Occipital lobe (tissue), 2 donors: ENCODE measurements around the gene TMEM63A. TPM values are rescaled to one million over a fixed set of nuclear protein-coding genes. Genes with fewer than 3 reads are reported as not detected.
"Not testable (repeated sequence)": the region's sequence is repeated elsewhere in the genome, so short reads cannot be mapped to it uniquely, and the experiment has no call there.

ENCODE experiments used
- DNase-seq: peaks from one replicate; lab custom pipeline; 2025; lab: John Stamatoyannopoulos, UW
- total RNA-seq: library from RNA; depleted of rRNA; stranded (reverse); fragments of >200 nt; gene quantifications from one replicate; pipeline ENCODE4 v1.2.3, GENCODE V29; 2014

Gene TMEM63A
- total RNA-seq, 1 donor from 2014 or later, result 1.1 TPM

DNA sequence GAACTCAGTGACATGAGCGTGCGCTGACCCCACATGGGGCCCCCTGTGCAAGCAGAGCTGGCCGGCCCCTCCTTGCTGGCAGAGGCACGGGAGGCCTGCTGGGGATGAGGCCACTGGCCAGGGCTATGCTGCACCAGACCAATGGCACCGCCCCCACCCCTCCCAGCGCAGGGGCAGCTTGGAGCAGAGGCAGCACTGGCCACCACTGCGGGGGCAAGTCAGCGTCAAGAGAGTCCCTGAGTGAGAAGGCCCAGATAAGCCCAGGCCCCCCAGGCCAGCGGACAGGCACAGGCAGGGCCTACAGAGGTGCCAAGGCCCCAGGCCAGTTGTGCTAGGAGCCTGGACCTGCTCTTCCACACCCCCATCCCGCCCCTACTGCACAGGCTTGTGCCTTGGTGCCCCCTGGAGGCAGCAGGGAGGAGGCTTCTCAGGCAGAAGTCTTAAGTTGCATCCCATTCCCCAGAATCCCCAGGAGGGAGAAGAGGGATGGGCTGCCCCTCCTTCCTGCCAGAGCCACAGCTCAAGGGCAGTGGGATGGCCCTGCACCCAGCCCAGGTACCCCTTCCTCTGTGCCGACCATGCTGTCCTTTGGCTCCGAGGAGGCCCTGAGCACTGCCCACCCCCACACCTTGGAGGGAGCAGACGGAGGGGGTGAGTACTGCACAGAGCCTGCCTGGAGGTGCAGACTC lies 36.5 kb downstream of the TMEM63A start:
- DNase-seq, result peak; percentile 20

DNA sequence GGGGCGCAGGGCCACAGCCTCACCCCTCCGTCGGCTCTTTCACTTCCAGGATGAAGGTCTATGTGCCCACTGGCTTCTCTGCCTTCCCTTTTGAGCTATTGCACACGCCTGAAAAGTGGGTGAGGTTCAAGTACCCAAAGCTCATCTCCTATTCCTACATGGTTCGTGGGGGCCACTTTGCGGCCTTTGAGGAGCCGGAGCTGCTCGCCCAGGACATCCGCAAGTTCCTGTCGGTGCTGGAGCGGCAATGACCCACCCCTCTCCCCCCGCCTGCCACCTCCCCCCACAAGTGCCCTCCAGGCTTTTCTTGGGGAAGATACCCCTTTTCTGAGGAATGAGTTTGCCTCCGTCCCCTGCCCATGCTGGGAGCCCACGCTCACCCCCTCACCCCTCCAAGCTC lies 37.1 kb downstream of the TMEM63A start:
- DNase-seq, result no peak

DNA sequence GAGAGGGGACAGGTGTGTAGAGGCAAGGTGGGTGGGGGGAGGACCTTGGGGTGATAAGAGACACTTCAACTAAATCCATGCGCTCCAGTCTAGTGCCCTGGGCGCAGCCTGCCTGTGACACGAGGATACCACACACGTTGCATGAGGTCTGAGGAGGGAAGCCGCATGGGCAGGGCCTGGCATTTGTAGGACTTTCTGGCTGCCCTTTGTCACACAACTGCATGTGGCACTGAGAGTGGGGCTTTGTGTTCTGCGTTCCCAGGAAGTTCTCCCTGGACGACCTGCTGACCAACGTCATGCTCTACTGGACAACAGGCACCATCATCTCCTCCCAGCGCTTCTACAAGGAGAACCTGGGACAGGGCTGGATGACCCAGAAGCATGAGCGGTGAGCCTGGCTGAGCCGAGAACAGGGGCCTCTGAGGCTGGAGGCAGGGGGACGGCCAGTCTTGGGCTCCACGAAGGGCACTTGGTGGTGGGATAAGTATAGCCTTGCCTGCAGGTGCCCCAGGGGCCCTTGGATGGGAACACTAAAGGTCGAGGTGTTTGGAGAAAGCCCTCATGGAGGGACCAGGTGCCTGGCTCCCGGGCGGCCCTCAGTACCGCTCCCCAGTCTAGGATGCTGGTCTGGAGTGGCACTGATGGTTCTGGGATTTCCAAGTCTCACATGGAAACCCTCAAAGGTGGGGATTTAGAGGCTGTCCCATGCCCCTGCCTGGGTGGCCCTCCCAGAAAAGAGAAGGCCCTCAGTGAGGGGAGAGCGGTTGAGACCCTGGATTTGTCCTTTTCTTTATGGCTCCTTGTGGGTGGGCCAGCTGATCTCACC lies 37.7 kb downstream of the TMEM63A start:
- DNase-seq, result no peak

DNA sequence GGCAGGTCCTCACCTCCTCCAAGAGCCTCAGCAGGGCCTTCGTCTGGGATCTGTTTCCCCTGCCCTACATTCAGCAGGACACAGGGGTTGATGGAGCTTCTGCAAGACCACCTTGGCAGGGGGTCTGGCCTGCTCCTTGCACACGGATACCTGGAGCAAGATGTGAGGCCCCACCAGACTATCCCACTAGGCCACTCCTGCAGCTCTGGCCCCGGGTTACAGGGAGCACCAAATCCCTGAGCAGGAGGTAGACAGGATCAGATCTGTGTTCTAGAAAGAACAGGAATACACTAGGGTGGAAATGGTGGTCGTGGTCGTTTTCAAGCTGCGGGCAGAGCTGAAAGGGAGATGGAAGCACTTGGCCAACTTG lies 38.8 kb downstream of the TMEM63A start:
- no peak for DNase-seq

DNA sequence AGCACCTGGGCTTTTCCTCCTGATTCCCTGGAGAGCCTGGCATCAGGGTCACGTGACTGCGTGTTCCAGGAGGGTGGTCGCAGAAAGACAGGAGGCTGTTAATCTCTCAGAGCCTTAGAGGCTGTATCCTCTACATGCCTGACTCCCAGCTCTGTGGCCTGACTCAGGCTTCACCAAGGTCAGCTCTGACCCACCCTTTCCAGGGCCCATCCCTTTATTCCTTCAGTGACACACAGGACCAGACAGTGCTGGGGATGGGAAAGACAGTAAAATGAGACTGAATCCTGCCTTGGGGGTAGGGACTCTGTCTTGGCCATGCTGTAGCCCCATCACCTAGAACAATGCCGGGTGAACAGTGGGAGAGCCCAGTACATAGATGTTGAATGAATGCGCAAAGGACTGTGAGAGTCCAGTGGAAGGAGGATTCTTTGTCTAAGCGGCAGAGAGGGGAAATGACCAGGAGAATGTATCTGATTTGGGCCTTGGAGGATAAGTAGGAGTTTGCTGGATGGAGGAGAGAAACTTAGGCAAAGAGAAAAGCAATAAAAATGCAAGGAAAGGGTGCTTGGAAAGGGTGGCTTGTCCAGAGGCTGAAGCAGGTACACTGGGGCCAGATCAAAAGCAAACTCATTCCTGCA lies 39.3 kb downstream of the TMEM63A start:
- no peak for DNase-seq

DNA sequence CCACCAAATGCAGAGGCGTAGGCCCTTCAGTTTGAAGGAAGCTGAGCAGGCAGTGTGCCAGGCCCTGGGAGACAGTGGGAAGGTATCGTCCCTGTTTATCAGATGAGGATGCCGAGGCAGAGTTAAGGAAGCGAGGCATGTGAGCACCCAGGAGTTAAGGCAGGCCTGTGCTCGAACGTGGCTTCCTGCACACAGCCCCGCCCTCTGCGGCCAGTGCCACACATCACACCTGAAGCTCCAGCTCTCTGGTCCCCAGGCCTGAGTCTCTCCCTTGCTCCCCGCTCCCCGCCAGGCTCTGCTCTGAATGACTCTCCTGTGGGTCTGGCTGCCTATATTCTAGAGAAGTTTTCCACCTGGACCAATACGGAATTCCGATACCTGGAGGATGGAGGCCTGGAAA lies 40.1 kb downstream of the TMEM63A start:
- no peak for DNase-seq

DNA sequence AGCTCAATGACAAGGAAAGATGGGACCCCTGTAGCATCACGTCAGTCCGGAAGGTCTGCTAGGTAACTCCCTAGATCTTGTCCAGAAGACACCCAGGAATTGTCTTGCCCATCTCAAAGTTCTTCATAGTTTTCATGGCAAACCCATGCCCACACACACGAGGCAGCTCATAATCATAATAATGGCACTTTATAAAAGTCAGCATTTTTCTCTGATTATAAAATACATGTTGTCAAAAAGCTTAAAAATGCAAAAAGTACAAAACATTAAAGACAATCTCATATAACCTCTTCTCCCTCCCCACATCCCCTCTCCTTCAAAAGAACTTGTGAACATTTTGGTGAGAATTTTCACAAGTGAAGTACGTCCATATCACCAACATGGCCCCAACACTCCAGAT lies 41.5 kb downstream of the TMEM63A start:
- DNase-seq, result no peak

DNA sequence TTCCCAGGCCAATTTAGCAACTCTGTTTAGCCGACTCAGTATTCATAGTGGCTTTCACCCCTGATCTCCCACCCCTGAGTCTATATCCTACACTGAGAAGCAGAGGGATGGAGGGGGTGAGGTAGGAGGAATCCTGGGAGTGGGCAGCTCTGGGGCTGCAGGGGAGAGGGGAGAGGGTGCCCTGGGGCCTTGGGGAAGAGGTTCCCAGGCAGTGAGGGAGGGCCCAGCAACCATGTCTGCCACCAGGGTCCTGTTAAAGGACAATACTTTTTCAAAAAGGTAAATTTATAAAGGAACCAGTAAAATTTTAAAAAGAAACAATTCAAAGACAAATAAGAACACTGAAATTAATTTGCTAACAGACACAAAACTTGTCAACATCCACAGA lies 42.0 kb downstream of the TMEM63A start:
- DNase-seq, result no peak

DNA sequence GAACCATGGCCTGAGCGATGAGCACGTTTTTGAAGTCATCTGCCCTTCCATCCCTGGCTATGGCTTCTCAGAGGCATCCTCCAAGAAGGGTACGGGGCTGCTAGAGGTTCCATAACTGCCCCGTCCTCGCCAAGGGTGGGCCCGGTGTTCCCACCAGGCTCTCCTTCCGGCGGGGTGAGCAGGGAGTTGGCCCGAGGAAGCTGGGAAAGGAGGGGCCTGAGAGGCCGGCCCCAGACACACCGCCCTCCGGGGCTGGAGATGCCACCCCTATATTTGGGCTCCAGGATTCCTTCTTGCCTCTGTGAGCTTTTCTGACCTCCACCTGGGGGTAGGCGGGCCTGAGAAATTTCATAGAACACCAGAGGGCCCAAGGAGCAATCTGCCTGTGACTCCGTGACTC lies 43.4 kb downstream of the TMEM63A start:
- no peak for DNase-seq

DNA sequence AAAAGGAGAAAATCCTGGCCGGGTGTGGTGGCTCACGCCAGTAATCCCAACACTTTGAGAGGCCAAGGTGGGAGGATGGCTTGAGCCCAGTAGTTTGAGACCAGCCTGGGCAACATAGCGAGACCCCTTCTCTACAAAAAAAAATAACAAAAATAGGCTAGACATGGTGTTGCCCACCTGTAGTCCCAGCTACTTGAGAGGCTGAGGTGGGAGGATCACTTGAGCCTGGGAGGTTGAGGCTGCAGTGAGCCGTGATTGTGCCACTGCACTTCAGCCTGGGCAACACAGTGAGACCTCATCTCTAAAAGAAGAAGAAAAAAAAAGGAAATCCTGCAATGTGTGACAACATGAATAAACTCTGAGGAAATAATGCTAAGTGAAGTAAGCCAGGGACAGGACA lies 45.9 kb downstream of the TMEM63A start:
- DNase-seq, result not testable (repeated sequence)

DNA sequence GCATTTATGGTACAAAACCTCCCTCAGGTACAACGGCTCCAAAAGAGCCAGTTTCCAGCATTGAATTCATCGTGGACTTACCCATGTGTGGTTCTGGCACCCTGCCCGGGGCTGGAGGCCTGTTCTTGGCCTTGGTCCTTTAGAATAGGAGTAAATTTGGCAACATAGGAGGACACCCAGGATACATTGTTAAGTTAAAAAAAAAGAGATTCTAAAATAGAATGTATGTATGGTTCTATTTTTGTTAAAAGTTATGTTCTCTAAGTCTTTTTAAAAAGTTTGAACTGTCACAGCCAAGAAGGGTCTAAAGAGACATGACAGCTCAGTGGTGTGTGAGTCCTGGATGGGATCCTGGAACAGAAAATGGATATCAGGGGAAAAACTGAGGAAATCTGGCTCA lies 46.3 kb downstream of the TMEM63A start:
- no peak for DNase-seq

DNA sequence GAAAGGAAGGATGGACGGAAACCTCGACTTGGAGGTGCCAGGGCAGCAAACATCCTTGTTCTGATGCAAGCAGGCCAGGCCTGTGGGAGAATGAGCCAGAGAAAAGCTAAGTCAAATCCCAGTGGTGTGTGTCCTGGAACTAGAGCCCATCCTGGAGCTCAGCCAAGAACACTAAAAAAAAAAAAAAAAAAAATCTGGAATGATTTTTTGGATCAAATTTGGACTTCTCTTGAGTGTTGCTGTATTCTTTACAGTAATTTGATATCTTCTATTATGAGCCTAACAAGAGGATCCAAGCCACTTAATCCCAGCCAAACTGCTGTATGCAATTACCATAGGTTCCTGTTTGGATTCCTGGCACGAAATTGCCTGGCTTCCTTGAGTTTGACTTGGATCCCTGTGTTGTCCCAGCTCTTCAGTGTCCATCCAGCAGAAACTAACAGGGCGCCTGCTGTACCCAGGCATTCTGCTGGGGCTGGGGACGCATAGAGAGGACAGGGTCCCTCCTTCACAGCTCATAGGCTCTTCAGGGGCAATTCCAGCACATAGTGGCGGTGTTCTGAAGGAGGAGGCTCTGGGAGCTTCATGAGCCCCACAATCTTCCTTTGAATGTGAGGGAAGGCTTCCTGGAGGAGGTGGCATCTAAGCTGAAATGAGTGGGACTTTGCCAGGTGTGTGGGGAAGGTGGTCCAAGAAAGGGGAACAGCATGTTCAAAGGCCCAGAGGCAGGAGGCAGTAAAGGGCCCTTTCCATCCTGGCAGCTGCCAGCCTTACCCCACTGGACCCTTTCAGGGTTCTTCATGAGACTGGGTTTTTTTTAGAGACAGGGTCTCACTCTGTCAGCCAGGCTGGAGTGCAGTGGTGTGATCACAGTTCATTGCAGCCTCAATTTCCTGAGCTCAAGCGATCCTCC lies 47.5 kb downstream of the TMEM63A start:
- DNase-seq, result no peak

DNA sequence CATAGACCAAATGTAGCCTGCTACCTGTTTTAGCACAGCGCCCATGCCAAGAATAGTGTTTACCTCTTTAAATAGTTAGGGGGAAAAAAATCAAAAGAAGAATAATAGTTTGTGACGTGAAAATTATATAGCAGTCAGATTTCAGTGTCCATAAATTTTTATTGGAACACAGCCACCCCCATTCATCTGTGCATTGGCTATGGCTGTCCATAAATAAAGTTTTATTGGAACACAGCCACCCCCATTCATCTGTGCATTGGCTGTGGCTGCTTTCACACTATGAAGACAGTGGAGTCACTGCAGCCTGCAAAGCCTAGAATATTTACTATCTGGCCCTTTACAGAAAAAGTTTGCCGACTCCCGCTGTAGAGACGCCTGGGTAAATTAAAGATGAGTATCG lies 51.3 kb downstream of the TMEM63A start:
- DNase-seq, result no peak

DNA sequence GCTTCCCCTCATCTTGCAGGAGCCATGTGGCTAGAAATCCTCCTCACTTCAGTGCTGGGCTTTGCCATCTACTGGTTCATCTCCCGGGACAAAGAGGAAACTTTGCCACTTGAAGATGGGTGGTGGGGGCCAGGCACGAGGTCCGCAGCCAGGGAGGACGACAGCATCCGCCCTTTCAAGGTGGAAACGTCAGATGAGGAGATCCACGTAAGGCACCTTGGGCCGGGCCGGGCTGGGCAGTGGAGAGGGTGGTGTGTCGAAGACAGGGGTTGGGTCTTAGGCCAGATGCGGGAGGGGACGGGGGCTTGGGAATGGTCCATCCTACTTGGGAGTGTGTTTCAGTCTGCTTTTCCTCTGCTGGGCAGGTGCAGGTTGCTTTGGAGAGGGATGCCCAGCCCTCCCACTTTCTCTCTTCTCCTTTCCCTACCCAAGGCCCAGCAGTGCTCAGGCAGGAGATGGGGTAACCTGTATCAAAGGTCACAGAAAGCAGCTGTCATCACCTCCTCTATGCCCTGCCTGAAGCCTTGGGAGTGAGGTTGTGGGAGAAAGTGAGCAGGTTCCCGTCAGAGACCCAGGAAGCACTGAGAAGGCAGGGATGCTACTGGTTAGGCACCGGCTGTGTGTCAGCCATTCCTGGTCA lies 53.4 kb downstream of the TMEM63A start:
- DNase-seq, result no peak

DNA sequence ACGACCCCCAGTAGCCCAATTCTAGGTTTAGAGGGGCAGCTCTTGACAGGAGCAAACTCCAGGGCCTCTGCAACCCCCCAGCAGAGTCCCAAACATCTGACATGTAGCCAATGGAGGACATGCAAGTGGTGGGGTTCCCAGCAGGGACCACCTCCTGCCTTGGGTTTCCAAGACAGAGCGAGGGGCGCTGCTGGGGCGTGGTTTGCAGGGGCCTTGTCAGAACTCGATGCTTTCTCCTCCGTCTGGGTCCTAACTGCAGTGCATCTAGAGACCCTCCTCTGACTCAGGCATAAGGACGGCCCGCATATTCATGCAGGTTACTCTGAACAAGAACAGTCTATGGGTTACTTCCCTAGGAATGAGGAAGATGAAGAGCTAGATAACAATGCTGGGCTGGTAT lies 55.1 kb downstream of the TMEM63A start:
- DNase-seq, result no peak

DNA sequence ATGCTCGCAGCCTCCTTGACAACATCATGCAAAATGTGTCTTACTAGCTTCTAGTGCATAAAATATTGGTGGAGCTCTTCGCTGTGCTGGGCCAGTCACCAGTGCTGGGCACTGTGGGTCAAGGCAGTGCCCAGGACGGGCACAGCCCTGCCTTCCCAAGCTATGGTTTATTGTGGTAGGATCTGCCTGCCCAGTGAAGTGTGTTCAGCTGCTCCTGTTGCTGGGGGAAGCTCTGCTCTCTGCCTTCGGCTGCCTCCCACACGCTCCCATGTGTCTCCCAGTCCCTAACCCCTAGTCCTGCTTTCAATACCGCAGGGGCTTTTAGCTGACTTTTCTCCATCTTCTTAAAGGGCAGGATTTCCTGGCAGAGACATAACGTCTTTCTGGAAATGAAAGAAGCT lies 56.6 kb downstream of the TMEM63A start:
- DNase-seq, result no peak

DNA sequence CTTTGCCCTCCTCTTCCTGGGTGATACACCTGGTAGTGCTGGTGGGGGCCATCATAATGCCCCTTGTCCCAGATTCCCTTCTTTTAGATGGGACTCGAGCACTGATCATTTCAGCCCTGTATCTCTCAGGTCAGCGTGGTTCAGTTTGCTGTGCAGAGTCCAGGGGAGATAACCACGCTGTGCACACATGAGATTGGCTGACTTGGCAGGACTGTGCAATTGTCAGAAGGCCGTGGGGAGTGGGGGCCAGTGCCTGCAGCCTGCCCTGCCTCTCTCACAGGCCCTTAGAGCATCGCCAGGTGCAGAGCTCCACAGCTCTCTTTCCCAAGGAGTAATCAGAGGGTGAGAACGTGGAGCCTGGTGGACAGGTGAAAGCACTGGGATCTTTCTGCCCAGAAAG lies 57.1 kb downstream of the TMEM63A start:
- DNase-seq, result no peak

DNA sequence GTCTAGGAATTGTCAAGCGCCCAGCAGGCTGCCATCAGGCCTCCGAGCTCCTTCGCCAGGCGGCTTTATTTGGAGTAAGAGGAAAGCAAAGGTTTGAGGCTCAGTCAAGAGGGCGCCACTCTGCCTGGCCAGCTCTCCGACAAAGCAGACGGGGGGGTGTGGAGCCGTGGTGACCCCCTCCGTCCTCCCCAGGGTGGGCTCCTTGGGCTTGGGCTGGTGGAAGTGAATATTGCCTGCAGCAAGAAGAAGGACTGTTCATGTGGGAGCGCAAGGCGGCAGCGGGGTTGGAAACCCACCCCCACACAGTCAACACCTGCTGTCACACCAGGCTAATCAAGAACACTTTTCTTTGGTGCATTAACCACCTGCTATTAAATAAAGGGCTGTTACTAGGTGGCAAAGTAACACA lies 57.6 kb downstream of the TMEM63A start:
- DNase-seq, result no peak

DNA sequence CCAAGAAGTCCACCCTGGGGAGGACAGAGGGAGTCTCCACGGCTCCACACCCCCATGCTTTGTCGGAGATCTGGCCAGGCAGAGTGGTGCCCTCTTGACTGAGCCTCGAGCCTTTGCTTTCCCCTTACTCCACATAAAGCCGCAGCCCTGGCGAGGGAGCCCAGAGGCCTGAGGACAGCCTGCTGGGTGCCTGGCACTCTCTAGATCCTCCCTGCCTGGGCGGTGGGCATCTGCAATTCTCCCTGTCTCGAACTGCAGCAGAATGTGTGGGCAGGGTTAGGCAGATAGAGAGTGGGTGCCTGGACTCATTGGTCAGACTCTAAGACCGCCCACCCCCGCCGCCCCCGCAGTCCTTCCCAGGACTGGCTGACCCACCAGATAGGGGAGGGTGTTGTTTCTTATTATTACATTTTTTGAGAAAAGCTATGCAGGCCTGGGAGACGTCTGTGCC lies 58.3 kb downstream of the TMEM63A start:
- DNase-seq, result no peak

DNA sequence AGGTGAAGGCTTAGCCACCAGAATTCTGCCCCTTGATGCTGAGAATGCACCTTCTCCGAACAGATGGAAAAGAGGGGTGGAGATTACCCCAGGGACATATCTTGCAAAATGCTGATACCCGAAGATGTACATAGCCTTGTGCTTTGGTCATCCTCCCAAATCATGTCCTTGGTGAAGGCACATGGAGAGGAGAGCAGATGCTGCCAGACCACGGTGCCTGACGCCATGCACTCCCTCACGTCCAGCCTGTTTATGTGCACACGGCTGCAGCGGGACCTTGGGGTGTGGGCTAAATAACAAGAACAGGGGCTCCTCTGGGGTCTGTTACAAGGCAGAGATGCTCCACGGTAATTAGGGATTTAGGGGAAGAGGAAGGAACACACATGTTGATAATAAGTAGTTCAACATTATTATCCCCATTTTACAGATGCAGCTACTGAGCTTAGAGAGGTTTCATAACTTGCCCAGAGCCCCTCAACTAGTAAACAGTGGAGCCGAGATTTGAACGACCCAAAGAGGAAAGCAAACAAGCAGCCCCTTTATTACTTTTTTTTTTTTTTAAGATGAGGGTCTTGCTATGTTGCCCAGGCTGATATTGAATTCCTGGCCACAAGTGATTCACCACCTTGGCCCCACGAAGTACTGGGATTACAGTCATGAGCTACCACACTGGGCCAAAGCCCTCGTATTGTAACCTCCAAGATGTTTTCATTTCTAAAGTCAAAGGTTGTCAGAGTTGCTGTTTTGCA lies 59.4 kb downstream of the TMEM63A start:
- DNase-seq, result no peak
